IPS-20b (cell line): Measurements from ENCODE around the gene BAIAP2.

Source experiments
- H3K27ac ChIP-seq: one replicate; pipeline ENCODE4 v1.5.1; 2013; ENCODE audit warnings: low read length
- H3K27me3 ChIP-seq: 2 replicates; pipeline ENCODE4 v1.6.1; 2013; ENCODE audit warnings: mild to moderate bottlenecking, low read length, inconsistent platforms; ENCODE audit not compliant: insufficient read depth
- H3K36me3 ChIP-seq: 2 replicates; pipeline ENCODE4 v1.6.1; 2013; ENCODE audit warnings: low read depth, mild to moderate bottlenecking, inconsistent platforms, low read length, moderate library complexity; ENCODE audit not compliant: insufficient read depth
- H3K4me1 ChIP-seq: 2 replicates; pipeline ENCODE4 v1.6.1; 2013; ENCODE audit warnings: mild to moderate bottlenecking, control low read depth, inconsistent platforms, low read length, moderate library complexity; ENCODE audit not compliant: insufficient read depth
- H3K4me3 ChIP-seq: 2 replicates; pipeline ENCODE4 v1.5.1; 2013; ENCODE audit warnings: mild to moderate bottlenecking, low read length, inconsistent platforms
- H3K9ac ChIP-seq: 2 replicates; pipeline ENCODE4 v1.6.1; 2013; ENCODE audit warnings: low read depth, mild to moderate bottlenecking, inconsistent platforms, low read length, moderate library complexity
- H3K9me3 ChIP-seq: 2 replicates; pipeline ENCODE4 v1.6.1; 2013; ENCODE audit warnings: mild to moderate bottlenecking, low read depth, low read length, inconsistent platforms; ENCODE audit not compliant: insufficient read depth

The BAIAP2 gene

GRCh38 chr17:81083125-81083765 lies 48.3 kb downstream of the BAIAP2 start:
- Histone ChIP-seq H3K9me3 (no peaks in the 10 kb centered on the region), H3K9ac (no peak overlapping the region), H3K27me3 (no peaks in the 10 kb centered on the region), H3K4me1 (no peaks in the 10 kb centered on the region), H3K4me3 (no peak overlapping the region), H3K27ac (no peak overlapping the region), H3K36me3 (no peaks in the 10 kb centered on the region)

DNA sequence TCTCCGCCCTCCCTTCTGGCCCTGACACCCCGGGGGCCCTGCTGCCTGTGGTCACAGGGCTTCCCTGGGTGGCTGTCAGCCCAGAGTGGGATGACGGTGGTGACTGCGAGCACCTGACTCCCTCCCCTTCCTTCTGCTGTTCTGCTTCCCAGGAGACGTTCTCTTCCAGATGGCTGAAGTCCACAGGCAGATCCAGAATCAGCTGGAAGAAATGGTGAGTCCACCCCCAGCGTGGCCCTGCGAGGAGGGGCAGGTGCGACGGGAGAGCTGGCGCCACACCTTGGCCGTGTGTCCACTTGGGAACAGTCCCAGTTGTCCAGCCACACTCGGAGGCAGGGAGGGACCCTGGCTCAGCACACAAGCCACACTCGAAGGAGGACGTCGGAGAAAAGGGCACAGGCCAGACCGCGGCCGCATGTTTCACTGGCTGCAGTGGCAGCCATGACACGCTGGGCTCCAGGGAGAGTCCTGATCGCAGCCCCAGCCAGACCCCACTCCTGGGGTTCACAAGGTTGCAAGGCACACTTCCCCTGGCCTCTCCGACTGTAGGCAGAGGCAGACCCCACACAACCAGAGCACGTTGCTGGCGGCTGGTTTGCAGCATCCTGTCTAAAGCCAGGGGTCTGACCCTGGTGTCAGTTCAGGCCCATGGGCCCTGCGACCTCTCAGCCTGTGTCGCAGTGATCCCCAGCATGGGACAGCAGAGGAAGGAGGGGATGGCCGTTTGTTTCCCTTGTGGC lies 49.9 kb downstream of the BAIAP2 start:
- Histone ChIP-seq H3K4me3 (no peak overlapping the region), H3K9ac (no peak overlapping the region), H3K27ac (no peak overlapping the region), H3K36me3 (no peaks in the 10 kb centered on the region), H3K27me3 (no peaks in the 10 kb centered on the region), H3K4me1 (no peaks in the 10 kb centered on the region), H3K9me3 (no peaks in the 10 kb centered on the region)

GRCh38 chr17:81085420-81085911 lies 50.5 kb downstream of the BAIAP2 start:
- Histone ChIP-seq H3K27me3 (no peaks in the 10 kb centered on the region), H3K36me3 (no peaks in the 10 kb centered on the region)

GRCh38 chr17:81086789-81087551 lies 52.0 kb downstream of the BAIAP2 start:
- Histone ChIP-seq H3K4me1 (no peaks in the 10 kb centered on the region), H3K27ac (no peak overlapping the region), H3K4me3 (no peak overlapping the region), H3K9ac (no peak overlapping the region), H3K36me3 (no peaks in the 10 kb centered on the region), H3K27me3 (no peaks in the 10 kb centered on the region), H3K9me3 (no peaks in the 10 kb centered on the region)

More at GRCh38 chr17:81085420-81085911, 50.5 kb downstream of the BAIAP2 start:
- H3K27ac ChIP-seq = no peak overlapping the region
- H3K9ac ChIP-seq = no peak overlapping the region
- H3K4me3 ChIP-seq = no peak overlapping the region
- H3K9me3 ChIP-seq = no peaks in the 10 kb centered on the region
- no peaks in the 10 kb centered on the region for H3K4me1 ChIP-seq

- Histone ChIP-seq H3K27ac (no peak overlapping the region), H3K9ac (no peak overlapping the region), H3K27me3 (no peaks in the 10 kb centered on the region), H3K9me3 (no peaks in the 10 kb centered on the region), H3K4me3 (no peak overlapping the region), H3K4me1 (peaks cover 14% of the 10 kb centered on the region; the same call in 1 of the 2 replicates), H3K36me3 (no peaks in the 10 kb centered on the region)
Measured at GRCh38 chr17:81090361-81091136, 55.6 kb downstream of the BAIAP2 start.

DNA sequence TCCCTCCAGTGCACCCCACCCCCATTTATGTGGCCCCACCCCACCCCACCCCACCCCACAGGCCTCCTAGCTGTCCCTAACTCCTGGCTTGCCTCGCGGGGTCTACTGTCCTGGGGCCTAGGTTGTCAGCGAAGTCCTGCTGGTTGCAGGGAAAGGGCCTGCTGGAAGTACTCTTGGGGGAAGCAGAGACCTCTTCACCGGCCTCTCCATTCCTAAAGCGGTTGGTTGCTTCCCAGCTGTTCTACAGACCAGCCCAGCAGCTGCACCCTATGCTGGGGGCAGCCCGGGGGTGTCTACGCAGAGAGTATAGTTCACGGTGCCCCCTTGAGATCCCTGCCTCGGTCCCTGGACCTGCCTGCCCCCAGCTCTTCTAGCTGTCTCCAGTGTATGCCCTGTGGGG lies 56.2 kb downstream of the BAIAP2 start:
- Histone ChIP-seq H3K9me3 (no peaks in the 10 kb centered on the region), H3K4me3 (no peak overlapping the region), H3K4me1 (peaks cover 14% of the 10 kb centered on the region; the same call in 1 of the 2 replicates), H3K9ac (no peak overlapping the region), H3K27me3 (no peaks in the 10 kb centered on the region), H3K36me3 (no peaks in the 10 kb centered on the region), H3K27ac (no peak overlapping the region)

- no peak overlapping the region for H3K9ac ChIP-seq
- H3K27ac ChIP-seq = no peak overlapping the region
- no peaks in the 10 kb centered on the region for H3K36me3 ChIP-seq
- H3K4me3 ChIP-seq = no peak overlapping the region
- no peaks in the 10 kb centered on the region for H3K27me3 ChIP-seq
- no peaks in the 10 kb centered on the region for H3K9me3 ChIP-seq
- H3K4me1 ChIP-seq = peaks cover 14% of the 10 kb centered on the region; the same call in 1 of the 2 replicates
Measured at GRCh38 chr17:81091774-81092517, 57.0 kb downstream of the BAIAP2 start.

GRCh38 chr17:81092518-81093095 lies 57.7 kb downstream of the BAIAP2 start:
- no peaks in the 10 kb centered on the region for H3K27me3 ChIP-seq
- no peak overlapping the region for H3K9ac ChIP-seq
- no peaks in the 10 kb centered on the region for H3K36me3 ChIP-seq
- H3K27ac ChIP-seq = no peak overlapping the region
- H3K4me3 ChIP-seq = no peak overlapping the region
- H3K9me3 ChIP-seq = no peaks in the 10 kb centered on the region
- H3K4me1 ChIP-seq = peaks cover 14% of the 10 kb centered on the region; the same call in 1 of the 2 replicates

GRCh38 chr17:81093619-81094508 lies 58.9 kb downstream of the BAIAP2 start:
- Histone ChIP-seq H3K4me1 (peaks cover 14% of the 10 kb centered on the region; the same call in 1 of the 2 replicates), H3K27ac (no peak overlapping the region), H3K27me3 (no peaks in the 10 kb centered on the region), H3K9ac (peak overlapping the region; percentile 50; the same call in 1 of the 2 replicates), H3K9me3 (no peaks in the 10 kb centered on the region), H3K36me3 (no peaks in the 10 kb centered on the region), H3K4me3 (no peak overlapping the region)
